Naive thymus-derived CD4-positive, alpha-beta T cell (primary cell): ENCODE data around the gene CENPN. TPM values are rescaled to one million over a fixed set of nuclear protein-coding genes. Genes with fewer than 3 reads are reported as not detected.

Experiments
- ATAC-seq: fragments of 150-1000 bp; cut with Tn5 transposase; 2 replicates; pipeline ENCODE4 v1.10.0; 2021; ENCODE audit warnings: mild to moderate bottlenecking, moderate library complexity
- CTCF ChIA-PET: fragments of 350-600 bp; sonication (Branson Sonifier 250); formaldehyde crosslinking; loops from one replicate; lab custom pipeline; 2021; ENCODE audit warnings: antibody characterized with exemption; lab: Charles Lee
- POLR2A ChIA-PET: fragments of 350-600 bp; sonication (Branson Sonifier 250); formaldehyde crosslinking; loops from one replicate; lab custom pipeline; 2021; ENCODE audit warnings: antibody characterized with exemption, inconsistent platforms; lab: Charles Lee
- DNase-seq, 9 donors: peaks; one replicate each; pipeline versions ENCODE4 v3.0.0 to v3.0.0-alpha.2; 2020 to 2022; ENCODE audit warnings: mixed read lengths in 1 of 9
- H3K27ac ChIP-seq: one replicate; pipeline ENCODE4 v1.7.0; 2013; ENCODE audit warnings: mild to moderate bottlenecking, low read depth, low read length, moderate library complexity
- H3K27me3 ChIP-seq, 2 donors: one replicate each; pipeline ENCODE4 v1.7.0; 2013; ENCODE audit warnings: low read length in 2 of 2, mild to moderate bottlenecking in 2 of 2, moderate library complexity in 2 of 2; ENCODE audit not compliant: control insufficient read depth in 2 of 2, insufficient read depth in 2 of 2
- H3K36me3 ChIP-seq, 3 experiments: 1 replicate in 2 of 3; 2 replicates in 1 of 3; pipeline ENCODE4 v1.7.0; 2013; ENCODE audit warnings: low read length in 3 of 3, mild to moderate bottlenecking in 3 of 3, moderate library complexity in 1 of 3; ENCODE audit not compliant: insufficient read depth in 3 of 3, control insufficient read depth in 2 of 3
- H3K4me1 ChIP-seq, 2 donors: one replicate each; pipeline ENCODE4 v1.7.0; 2013; ENCODE audit warnings: low read length in 2 of 2, mild to moderate bottlenecking in 2 of 2, moderate library complexity in 1 of 2; ENCODE audit not compliant: control insufficient read depth in 2 of 2, insufficient read depth in 2 of 2
- H3K4me3 ChIP-seq: 2 replicates; pipeline ENCODE4 v1.7.0; 2013; ENCODE audit warnings: mild to moderate bottlenecking, low read length
- H3K9me3 ChIP-seq, 3 experiments: 1 replicate in 2 of 3; 2 replicates in 1 of 3; pipeline ENCODE4 v1.7.0; 2013; ENCODE audit warnings: low read length in 3 of 3; ENCODE audit not compliant: control insufficient read depth in 2 of 3
- H3K27ac Mint-ChIP-seq, 9 donors: one replicate each; pipeline ENCODE4 v1.8.0; 2020 to 2022; ENCODE audit warnings: mixed read lengths in 9 of 9, mild to moderate bottlenecking in 8 of 9, moderate library complexity in 5 of 9, inconsistent platforms in 2 of 9
- H3K27me3 Mint-ChIP-seq, 5 donors: one replicate each; pipeline ENCODE4 v1.8.0; 2021 to 2022; ENCODE audit warnings: mixed read lengths in 5 of 5, mild to moderate bottlenecking in 1 of 5
- H3K36me3 Mint-ChIP-seq, 5 donors: one replicate each; pipeline ENCODE4 v1.8.0; 2020 to 2022; ENCODE audit warnings: mixed read lengths in 5 of 5, mild to moderate bottlenecking in 3 of 5, inconsistent platforms in 1 of 5
- H3K4me1 Mint-ChIP-seq, 7 donors: one replicate each; pipeline ENCODE4 v1.8.0; 2020 to 2022; ENCODE audit warnings: mixed read lengths in 7 of 7, mild to moderate bottlenecking in 3 of 7, inconsistent platforms in 1 of 7
- H3K4me3 Mint-ChIP-seq, 10 donors: one replicate each; pipeline ENCODE4 v1.8.0; 2020 to 2022; ENCODE audit warnings: mild to moderate bottlenecking in 10 of 10, mixed read lengths in 10 of 10, moderate library complexity in 6 of 10, inconsistent platforms in 2 of 10
- H3K9me3 Mint-ChIP-seq, 11 donors: one replicate each; pipeline ENCODE4 v1.8.0; 2020 to 2022; ENCODE audit warnings: mixed read lengths in 11 of 11, mild to moderate bottlenecking in 4 of 11, inconsistent platforms in 1 of 11, moderate library complexity in 1 of 11
- intact Hi-C, 2 donors: fragments of 100-400 bp; cut with micrococcal nuclease; formaldehyde crosslinking; loops; one replicate each; pipeline ENCODE4 v1.15.1; 2023
- polyA plus RNA-seq, 2 donors: library from polyadenylated mRNA; unstranded; fragments of 300-500 nt; fragmentation: Illumina TruSeq; gene quantifications; one replicate each; pipeline ENCODE4 v1.2.3, GENCODE V29; 2021
- total RNA-seq, 6 experiments: library from RNA in 5 of 6; stranded (reverse) in 5 of 6; gene quantifications; 1 replicate in 5 of 6; 2 replicates in 1 of 6; pipeline ENCODE4 v1.2.3 and lab custom pipeline; 2021 to 2026

The CENPN gene
- total and polyA plus RNA-seq, 7 experiments from 2014 or later: 1.4 to 41.8 (median 3.1) TPM

GRCh38 chr16:81035975-81036750, 29.1 kb downstream of the CENPN start:
- Histone ChIP-seq H3K27ac (peak overlapping the region; percentile 69), H3K4me1 (peaks cover 20 to 24% of the 10 kb centered on the region in 2 donors), H3K36me3 (peaks cover 0 to under 1% (median 0%) of the 10 kb centered on the region in 3 experiments), H3K4me3 (peak overlapping the region; percentile 52), H3K27me3 (no peaks in the 10 kb centered on the region), H3K9me3 (no peaks in the 10 kb centered on the region)
- DNase-seq (peak in 3 of 9 donors; percentile 12 to 34 (median 25)), ATAC-seq (peak; percentile 65)
- Mint-ChIP-seq H3K4me3 (peak overlapping the region; percentile 79 to 92 (median 89)), H3K27me3 (no peaks in the 10 kb centered on the region), H3K27ac (peak overlapping the region in 8 of 9 donors; percentile 43 to 87 (median 75)), H3K36me3 (peaks cover 0 to 21% (median 5%) of the 10 kb centered on the region in 5 donors), H3K9me3 (no peaks in the 10 kb centered on the region), H3K4me1 (peaks cover 16 to 47% (median 40%) of the 10 kb centered on the region in 7 donors)
- POLR2A ChIA-PET: interaction anchor here (0.7 to 5.3 kb wide), 4 partner anchors 30 to 279 kb away, joined by 3 to 61 read pairs (median 8); partner anchors contain the start of genes C16orf46, CENPN, CMC2 and GAN
- intact Hi-C loops: loop anchor here (1.0 to 5.0 kb wide), 8 partner anchors 29 to 702 kb away; partner anchors contain the start of genes CENPN (in 2 of the 2), GAN (in 2 of the 2) and GCSH (in 2 of the 2)
- CTCF ChIA-PET: interaction anchor here (0.6 to 4.5 kb wide), 12 partner anchors 14 to 683 kb away, joined by 3 to 51 read pairs (median 4); partner anchors contain the start of genes C16orf46, CENPN and CMC2

GRCh38 chr16:81036751-81037350, 29.8 kb downstream of the CENPN start:
- Histone ChIP-seq H3K27ac (peak overlapping the region; percentile 69), H3K36me3 (peaks cover 0 to 8% (median 4%) of the 10 kb centered on the region in 3 experiments), H3K27me3 (no peaks in the 10 kb centered on the region), H3K4me1 (peaks cover 20 to 24% of the 10 kb centered on the region in 2 donors), H3K4me3 (peak overlapping the region; percentile 52), H3K9me3 (no peaks in the 10 kb centered on the region)
- ATAC-seq (no peak), DNase-seq (no peak)
- ChIA-PET POLR2A (interaction anchor here (0.7 to 5.3 kb wide), 3 partner anchors 31 to 62 kb away, joined by 3 to 61 read pairs (median 13); partner anchors contain the start of genes C16orf46, CENPN and CMC2), CTCF (interaction anchor here (1.1 to 4.5 kb wide), 6 partner anchors 17 to 682 kb away, joined by 3 to 51 read pairs (median 6); partner anchors contain the start of gene C16orf46)
- H3K27ac Mint-ChIP-seq: peak overlapping the region; percentile 29 to 87 (median 73)
- intact Hi-C loops: loop anchor here (5.0 kb wide), 2 partner anchors 175 to 700 kb away; no protein-coding TSS in a partner anchor
- H3K36me3 Mint-ChIP-seq: peaks cover 0 to 23% (median 10%) of the 10 kb centered on the region in 5 donors
- H3K4me1 Mint-ChIP-seq: peaks cover 16 to 47% (median 40%) of the 10 kb centered on the region in 7 donors
- no peaks in the 10 kb centered on the region for H3K9me3 Mint-ChIP-seq
- peak overlapping the region; percentile 79 to 92 (median 89) for H3K4me3 Mint-ChIP-seq
- H3K27me3 Mint-ChIP-seq: no peaks in the 10 kb centered on the region

- no peaks in the 10 kb centered on the region for H3K9me3 Mint-ChIP-seq
- ATAC-seq (no peak), DNase-seq (no peak)
- H3K27ac Mint-ChIP-seq: peak overlapping the region in 5 of 9 donors; percentile 14 to 70 (median 44)
- H3K27ac ChIP-seq: peak overlapping the region; percentile 33
- CTCF ChIA-PET: no interaction called here
- intact Hi-C loops: no loop called here
- peaks cover 19 to 24% of the 10 kb centered on the region in 2 donors for H3K4me1 ChIP-seq
- peaks cover 16 to 47% (median 38%) of the 10 kb centered on the region in 7 donors for H3K4me1 Mint-ChIP-seq
- H3K4me3 Mint-ChIP-seq: no peak overlapping the region
- peaks cover 5 to 44% (median 31%) of the 10 kb centered on the region in 5 donors for H3K36me3 Mint-ChIP-seq
- POLR2A ChIA-PET: no interaction called here
- peaks cover 7 to 36% (median 12%) of the 10 kb centered on the region in 3 experiments for H3K36me3 ChIP-seq
- no peaks in the 10 kb centered on the region for H3K27me3 ChIP-seq
- no peaks in the 10 kb centered on the region for H3K9me3 ChIP-seq
- no peak overlapping the region for H3K4me3 ChIP-seq
- no peaks in the 10 kb centered on the region for H3K27me3 Mint-ChIP-seq
These were observed 33.1 kb downstream of the CENPN start for GRCh38 chr16:81040131-81040530.

GRCh38 chr16:81040842-81041241, 33.8 kb downstream of the CENPN start:
- ChIA-PET CTCF (no interaction called here), POLR2A (no interaction called here)
- Mint-ChIP-seq H3K27ac (peak overlapping the region in 5 of 9 donors; percentile 9 to 70 (median 55)), H3K27me3 (no peaks in the 10 kb centered on the region), H3K4me3 (no peak overlapping the region), H3K36me3 (peaks cover 5 to 48% (median 37%) of the 10 kb centered on the region in 5 donors), H3K4me1 (peaks cover 16 to 47% (median 34%) of the 10 kb centered on the region in 7 donors), H3K9me3 (no peaks in the 10 kb centered on the region)
- no peak overlapping the region for H3K27ac ChIP-seq
- H3K9me3 ChIP-seq: no peaks in the 10 kb centered on the region
- no peak overlapping the region for H3K4me3 ChIP-seq
- no peak for ATAC-seq
- H3K4me1 ChIP-seq: peaks cover 15 to 24% of the 10 kb centered on the region in 2 donors
- peaks cover 10 to 36% (median 12%) of the 10 kb centered on the region in 3 experiments for H3K36me3 ChIP-seq
- no peaks in the 10 kb centered on the region for H3K27me3 ChIP-seq
- intact Hi-C loops: no loop called here
- no peak for DNase-seq

GRCh38 chr16:81041696-81042095, 34.7 kb downstream of the CENPN start:
- H3K27me3 ChIP-seq: no peaks in the 10 kb centered on the region
- no peak overlapping the region for H3K4me3 ChIP-seq
- no peak overlapping the region for H3K27ac ChIP-seq
- H3K27me3 Mint-ChIP-seq: no peaks in the 10 kb centered on the region
- ATAC-seq: no peak
- intact Hi-C loops: no loop called here
- H3K4me1 Mint-ChIP-seq: peaks cover 16 to 43% (median 31%) of the 10 kb centered on the region in 7 donors
- ChIA-PET POLR2A (no interaction called here), CTCF (no interaction called here)
- peak overlapping the region in 3 of 9 donors; percentile 10 to 65 (median 59) for H3K27ac Mint-ChIP-seq
- H3K4me1 ChIP-seq: peaks cover 13 to 21% of the 10 kb centered on the region in 2 donors
- no peak for DNase-seq
- H3K4me3 Mint-ChIP-seq: no peak overlapping the region
- H3K9me3 ChIP-seq: no peaks in the 10 kb centered on the region
- peaks cover 5 to 51% (median 37%) of the 10 kb centered on the region in 5 donors for H3K36me3 Mint-ChIP-seq
- H3K9me3 Mint-ChIP-seq: peaks cover 0 to 3% (median 0%) of the 10 kb centered on the region in 11 donors
- H3K36me3 ChIP-seq: peaks cover 10 to 36% (median 12%) of the 10 kb centered on the region in 3 experiments

- no peak for DNase-seq
- H3K4me3 ChIP-seq: no peak overlapping the region
- no peak overlapping the region for H3K4me3 Mint-ChIP-seq
- no peaks in the 10 kb centered on the region for H3K27me3 ChIP-seq
- peaks cover 0 to 9% (median 0%) of the 10 kb centered on the region in 11 donors for H3K9me3 Mint-ChIP-seq
- peaks cover 2 to 10% of the 10 kb centered on the region in 2 donors for H3K4me1 ChIP-seq
- H3K27ac ChIP-seq: no peak overlapping the region
- H3K36me3 ChIP-seq: peaks cover 10 to 36% (median 12%) of the 10 kb centered on the region in 3 experiments
- H3K4me1 Mint-ChIP-seq: peaks cover 6 to 32% (median 20%) of the 10 kb centered on the region in 7 donors
- ChIA-PET POLR2A (no interaction called here), CTCF (no interaction called here)
- intact Hi-C loops: no loop called here
- no peaks in the 10 kb centered on the region for H3K27me3 Mint-ChIP-seq
- H3K9me3 ChIP-seq: no peaks in the 10 kb centered on the region
- peak overlapping the region in 2 of 9 donors; percentile 2 to 47 for H3K27ac Mint-ChIP-seq
- ATAC-seq: no peak
- peaks cover 5 to 46% (median 37%) of the 10 kb centered on the region in 5 donors for H3K36me3 Mint-ChIP-seq
These were observed 35.8 kb downstream of the CENPN start for GRCh38 chr16:81042821-81043220.
